GM12873 (cell line): ENCODE data around the gene TEX14.
A peak's percentile ranks its signal among the peaks of the same experiment; 100 is the strongest.

Source experiments
- TF ChIP-seq, protein P1 (sequence below): IDR thresholded peaks from 2 replicates; pipeline ENCODE4 v1.5.1; 2012; ENCODE audit warnings: low read depth, mild to moderate bottlenecking, moderate library complexity, low read length, control low read depth; ENCODE audit not compliant: insufficient read depth; ENCODE audit errors: missing control alignments

TEX14 gene

GRCh38 chr17:58515286-58515685 is 176.6 kb downstream of the TEX14 start:
- TF ChIP-seq, protein P1, sequence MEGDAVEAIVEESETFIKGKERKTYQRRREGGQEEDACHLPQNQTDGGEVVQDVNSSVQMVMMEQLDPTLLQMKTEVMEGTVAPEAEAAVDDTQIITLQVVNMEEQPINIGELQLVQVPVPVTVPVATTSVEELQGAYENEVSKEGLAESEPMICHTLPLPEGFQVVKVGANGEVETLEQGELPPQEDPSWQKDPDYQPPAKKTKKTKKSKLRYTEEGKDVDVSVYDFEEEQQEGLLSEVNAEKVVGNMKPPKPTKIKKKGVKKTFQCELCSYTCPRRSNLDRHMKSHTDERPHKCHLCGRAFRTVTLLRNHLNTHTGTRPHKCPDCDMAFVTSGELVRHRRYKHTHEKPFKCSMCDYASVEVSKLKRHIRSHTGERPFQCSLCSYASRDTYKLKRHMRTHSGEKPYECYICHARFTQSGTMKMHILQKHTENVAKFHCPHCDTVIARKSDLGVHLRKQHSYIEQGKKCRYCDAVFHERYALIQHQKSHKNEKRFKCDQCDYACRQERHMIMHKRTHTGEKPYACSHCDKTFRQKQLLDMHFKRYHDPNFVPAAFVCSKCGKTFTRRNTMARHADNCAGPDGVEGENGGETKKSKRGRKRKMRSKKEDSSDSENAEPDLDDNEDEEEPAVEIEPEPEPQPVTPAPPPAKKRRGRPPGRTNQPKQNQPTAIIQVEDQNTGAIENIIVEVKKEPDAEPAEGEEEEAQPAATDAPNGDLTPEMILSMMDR, result no peak

DNA sequence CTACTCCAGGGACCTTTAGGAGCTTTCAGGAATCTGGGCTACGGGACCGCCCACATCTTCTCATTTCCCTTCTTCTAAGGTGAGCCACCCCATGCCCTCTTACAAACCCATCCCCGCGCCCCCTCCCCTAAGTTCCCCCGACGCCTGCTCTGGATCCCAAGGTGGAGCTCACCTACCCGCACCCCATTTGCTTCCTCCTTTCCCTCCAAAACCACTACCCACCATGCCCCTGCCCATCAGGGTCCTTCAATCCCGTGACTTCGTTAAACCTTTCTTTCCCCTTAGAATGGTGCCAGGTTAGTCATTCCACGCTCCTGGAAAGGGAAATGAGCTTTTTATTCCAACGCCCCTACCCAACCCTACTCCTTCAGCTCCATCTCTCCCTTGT is 177.1 kb downstream of the TEX14 start:
- TF ChIP-seq, protein P1, result no peak

DNA sequence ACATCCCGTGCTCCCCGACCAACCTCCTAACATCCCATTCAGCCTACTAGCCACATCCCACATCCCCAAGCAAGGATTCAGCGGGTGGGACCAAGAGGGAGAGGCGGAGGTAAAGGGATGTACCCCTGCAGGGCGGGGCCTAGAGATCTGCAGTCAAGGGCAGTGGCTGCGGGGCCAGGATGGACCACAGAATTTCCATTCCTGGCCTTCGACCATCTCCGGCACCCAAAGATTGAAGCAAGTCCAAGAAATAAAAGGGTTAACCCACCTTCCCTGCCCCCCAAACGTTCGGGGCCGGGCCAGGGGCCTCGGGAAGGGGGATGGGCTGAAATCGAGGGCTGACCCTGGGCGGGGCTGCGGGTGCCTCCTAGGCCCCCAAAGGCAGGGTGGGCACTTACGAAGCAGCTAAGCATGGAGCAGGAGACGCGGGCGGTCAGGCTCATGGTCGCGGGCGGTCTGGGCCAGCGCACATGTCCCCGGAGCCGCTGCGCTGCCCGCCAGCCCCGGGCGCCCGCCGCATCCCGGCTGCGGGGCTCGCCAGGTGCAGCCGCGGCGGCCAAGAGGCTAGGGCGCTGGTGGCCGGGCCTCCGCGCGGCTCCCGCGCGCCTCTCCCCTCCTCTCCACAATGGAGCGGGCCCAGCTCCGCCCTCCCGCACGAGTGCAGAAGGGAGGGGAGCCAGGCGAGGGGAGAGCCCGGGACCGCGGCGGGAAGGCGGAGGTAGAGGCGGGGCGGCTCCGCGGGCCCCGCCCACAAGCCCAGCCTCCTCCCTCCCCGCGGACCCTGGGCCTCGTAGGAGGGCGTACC is 177.7 kb downstream of the TEX14 start, which contains the start of gene MTMR4:
Gene MTMR4, minus strand, starts transcription at position 674 of the 805 bp plus-strand sequence. Its CDS starts 231 bp downstream, at position 443.
- TF ChIP-seq, protein P1, result no peak

GRCh38 chr17:58513267-58513964 is 178.4 kb downstream of the TEX14 start:
- TF ChIP-seq, protein P1, result peak; percentile 46

DNA sequence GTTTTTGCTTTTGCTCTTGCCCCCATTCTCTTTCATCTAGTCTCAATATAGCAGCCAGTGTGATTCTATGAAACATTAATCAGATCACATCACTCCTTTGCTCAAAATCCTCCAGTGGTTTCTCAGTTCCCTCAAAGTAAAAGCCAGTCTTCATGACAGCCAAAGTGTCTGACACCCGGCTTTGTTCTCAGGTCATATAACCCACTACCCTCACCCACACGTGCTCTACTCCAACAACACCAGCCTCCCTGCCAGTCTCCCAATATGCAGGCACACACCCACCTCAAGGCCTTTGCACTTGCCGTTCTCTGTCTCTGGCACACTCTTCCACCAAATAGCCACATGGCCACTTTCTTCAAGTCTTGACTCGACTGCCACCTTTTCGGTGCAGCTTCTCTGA is 181.8 kb downstream of the TEX14 start:
- TF ChIP-seq, protein P1, result no peak

GRCh38 chr17:58508341-58509067 is 183.3 kb downstream of the TEX14 start:
- TF ChIP-seq, protein P1, result no peak
